ENCODE data around the gene C6orf141. TPM values are rescaled to one million over a fixed set of nuclear protein-coding genes. Genes with fewer than 3 reads are reported as not detected.

The C6orf141 gene
- polyA plus RNA-seq, 1 donor (not counting 4 experiments of a cell fraction or from before 2014, with no cell fraction given) = 51.6 TPM

- Histone ChIP-seq H4K20me1 (ENCODE audit: control insufficient read depth, extremely low read depth, insufficient read depth, low read length) (no peaks in the 10 kb centered on the region), H3K79me2 (ENCODE audit: control insufficient read depth, insufficient read depth, low read length) (no peaks in the 10 kb centered on the region), H3K4me2 (ENCODE audit: control insufficient read depth, extremely low read depth, insufficient read depth, low read depth, low read length) (no peak overlapping the region), H3K9me1 (ENCODE audit: control insufficient read depth, extremely low read depth, insufficient read depth, low read length) (no peaks in the 10 kb centered on the region), H3K27ac (ENCODE audit: control insufficient read depth, insufficient read depth, low read length) (no peak overlapping the region), H3K9me3 (ENCODE audit: control insufficient read depth, low read depth, low read length) (no peaks in the 10 kb centered on the region), H3K9ac (ENCODE audit: control insufficient read depth, extremely low read depth, insufficient read depth, low read length) (no peak overlapping the region), H3K36me3 (ENCODE audit: control insufficient read depth in 2 of 2, extremely low read depth in 1 of 2, insufficient read depth in 2 of 2, low read length in 2 of 2) (no peaks in the 10 kb centered on the region), H3K4me3 (ENCODE audit: control insufficient read depth in 2 of 3, extremely low read depth in 1 of 3, insufficient read depth in 2 of 3, low read depth in 1 of 3, low read length in 3 of 3) (no peak overlapping the region), H3K27me3 (ENCODE audit: control insufficient read depth, extremely low read depth, insufficient read depth, low read length) (no peaks in the 10 kb centered on the region), H3K4me1 (ENCODE audit: control insufficient read depth, extremely low read depth, insufficient read depth, low read length) (peaks cover 3% of the 10 kb centered on the region), H2AFZ (ENCODE audit: control insufficient read depth, low read length) (no peak overlapping the region)
- TF ChIP-seq EZH2 (IDR thresholded peaks at IDR 0.05; ENCODE audit: low read length) (no peak), CTCF (optimal IDR thresholded peaks at IDR 0.05 in 1 of 3, IDR thresholded peaks at IDR 0.05 in 1 of 3, conservative IDR thresholded peaks at IDR 0.05 in 1 of 3; ENCODE audit: extremely low read depth in 1 of 3, insufficient read depth in 2 of 3, low read length in 3 of 3) (no peak)
- DNase-seq (ENCODE audit: low read depth, low spot score) (no peak), FAIRE-seq (no peak)
- dilution Hi-C loops (cut with MboI; ENCODE audit: extremely low pct_ligation_motif_present, low sequenced_read_pairs) = no loop called here
Observed at GRCh38 chr6:49506569-49507111, 43.8 kb upstream of the C6orf141 start.

GRCh38 chr6:49509342-49509741, 41.1 kb upstream of the C6orf141 start:
- no peak overlapping the region for H3K27ac ChIP-seq (ENCODE audit: control insufficient read depth, insufficient read depth, low read length)
- H3K9me3 ChIP-seq (ENCODE audit: control insufficient read depth, low read depth, low read length) = no peaks in the 10 kb centered on the region
- H4K20me1 ChIP-seq (ENCODE audit: control insufficient read depth, extremely low read depth, insufficient read depth, low read length) = no peaks in the 10 kb centered on the region
- dilution Hi-C loops (cut with MboI; ENCODE audit: extremely low pct_ligation_motif_present, low sequenced_read_pairs) = no loop called here
- H3K79me2 ChIP-seq (ENCODE audit: control insufficient read depth, insufficient read depth, low read length) = no peaks in the 10 kb centered on the region
- DNase-seq (ENCODE audit: low read depth, low spot score) (no peak), FAIRE-seq (no peak)
- H3K4me1 ChIP-seq (ENCODE audit: control insufficient read depth, extremely low read depth, insufficient read depth, low read length) = peaks cover under 1% of the 10 kb centered on the region
- TF ChIP-seq CTCF (optimal IDR thresholded peaks at IDR 0.05 in 1 of 3, IDR thresholded peaks at IDR 0.05 in 1 of 3, conservative IDR thresholded peaks at IDR 0.05 in 1 of 3; ENCODE audit: extremely low read depth in 1 of 3, insufficient read depth in 2 of 3, low read length in 3 of 3) = no peak
- no peak for TF ChIP-seq EZH2 (IDR thresholded peaks at IDR 0.05; ENCODE audit: low read length)
- H3K9ac ChIP-seq (ENCODE audit: control insufficient read depth, extremely low read depth, insufficient read depth, low read length) = no peak overlapping the region
- H3K27me3 ChIP-seq (ENCODE audit: control insufficient read depth, extremely low read depth, insufficient read depth, low read length) = no peaks in the 10 kb centered on the region
- H3K4me2 ChIP-seq (ENCODE audit: control insufficient read depth, extremely low read depth, insufficient read depth, low read depth, low read length) = no peak overlapping the region
- H3K9me1 ChIP-seq (ENCODE audit: control insufficient read depth, extremely low read depth, insufficient read depth, low read length) = no peaks in the 10 kb centered on the region
- H3K36me3 ChIP-seq (ENCODE audit: control insufficient read depth in 2 of 2, extremely low read depth in 1 of 2, insufficient read depth in 2 of 2, low read length in 2 of 2) = no peaks in the 10 kb centered on the region
- H2AFZ ChIP-seq (ENCODE audit: control insufficient read depth, low read length) = no peak overlapping the region
- H3K4me3 ChIP-seq (ENCODE audit: control insufficient read depth in 2 of 3, extremely low read depth in 1 of 3, insufficient read depth in 2 of 3, low read depth in 1 of 3, low read length in 3 of 3) = no peak overlapping the region

Data from keratinocyte (primary cell).